ENCODE measurements around the gene KIF11.
A peak's percentile ranks its signal among the peaks of the same experiment; 100 is the strongest.
"Not testable (repeated sequence)": the region's sequence is repeated elsewhere in the genome, so short reads cannot be mapped to it uniquely, and the experiment has no call there.

The KIF11 gene

GRCh38 chr10:92592761-92593618 is at the start of gene KIF11:
Gene KIF11 (plus strand): TSS chr10:92593130. CDS start chr10:92593376, 246 bp downstream.
- DNase-seq (ENCODE audit: low read depth): peak; percentile 98

DNA sequence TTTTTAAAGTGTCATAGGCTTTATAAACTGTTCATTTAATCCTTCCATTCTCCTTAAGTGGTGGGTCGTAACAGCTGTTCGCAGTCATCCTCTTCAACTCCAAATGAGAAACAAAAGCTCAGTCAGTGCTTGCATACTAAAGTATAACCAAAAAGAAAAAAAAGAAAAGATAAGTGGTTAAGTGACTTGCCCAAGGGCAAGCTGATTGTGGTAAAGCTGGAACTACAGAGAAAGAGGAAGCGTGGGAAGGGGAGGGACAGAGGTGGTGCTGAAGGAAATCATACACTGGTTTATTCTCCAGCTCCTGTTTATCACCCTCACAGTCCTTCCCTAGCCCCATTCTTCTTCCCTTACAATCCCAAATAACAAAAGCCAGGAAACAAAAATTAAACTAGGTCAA is 48.6 kb upstream of the KIF11 start:
- DNase-seq (ENCODE audit: low read depth): peak; percentile 61

GRCh38 chr10:92545556-92545955 is 47.4 kb upstream of the KIF11 start:
- DNase-seq (ENCODE audit: low read depth): no peak

- no peak for DNase-seq (ENCODE audit: low read depth)
Measured at GRCh38 chr10:92547676-92548075, 45.3 kb upstream of the KIF11 start.

DNA sequence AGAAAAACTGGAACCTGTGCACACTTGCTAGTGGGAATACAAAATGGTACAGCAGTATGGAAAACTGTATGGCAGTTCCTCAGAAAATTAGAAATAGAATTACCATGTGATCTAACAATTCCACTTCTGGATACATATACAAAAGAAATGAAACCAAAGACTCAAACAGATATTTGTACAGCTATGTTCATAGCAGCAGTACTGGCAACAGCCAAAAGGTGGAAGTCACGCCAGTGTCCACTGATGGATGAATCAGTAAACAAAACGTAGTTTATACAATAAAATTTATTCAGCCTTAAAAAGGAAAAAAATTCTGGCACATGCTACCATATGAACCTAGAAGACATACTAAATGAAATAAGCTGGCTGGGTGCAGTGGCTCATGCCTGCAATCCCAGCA is 42.0 kb upstream of the KIF11 start:
- DNase-seq (ENCODE audit: low read depth): no peak

GRCh38 chr10:92552310-92552709 is 40.6 kb upstream of the KIF11 start:
- DNase-seq (ENCODE audit: low read depth): no peak

- DNase-seq (ENCODE audit: low read depth): no peak
Measured at GRCh38 chr10:92553959-92554358, 39.0 kb upstream of the KIF11 start.

- no peak for DNase-seq (ENCODE audit: low read depth)
Measured at GRCh38 chr10:92559046-92559445, 33.9 kb upstream of the KIF11 start.

- DNase-seq (ENCODE audit: low read depth): no peak
Measured at GRCh38 chr10:92562424-92562823, 30.5 kb upstream of the KIF11 start.

DNA sequence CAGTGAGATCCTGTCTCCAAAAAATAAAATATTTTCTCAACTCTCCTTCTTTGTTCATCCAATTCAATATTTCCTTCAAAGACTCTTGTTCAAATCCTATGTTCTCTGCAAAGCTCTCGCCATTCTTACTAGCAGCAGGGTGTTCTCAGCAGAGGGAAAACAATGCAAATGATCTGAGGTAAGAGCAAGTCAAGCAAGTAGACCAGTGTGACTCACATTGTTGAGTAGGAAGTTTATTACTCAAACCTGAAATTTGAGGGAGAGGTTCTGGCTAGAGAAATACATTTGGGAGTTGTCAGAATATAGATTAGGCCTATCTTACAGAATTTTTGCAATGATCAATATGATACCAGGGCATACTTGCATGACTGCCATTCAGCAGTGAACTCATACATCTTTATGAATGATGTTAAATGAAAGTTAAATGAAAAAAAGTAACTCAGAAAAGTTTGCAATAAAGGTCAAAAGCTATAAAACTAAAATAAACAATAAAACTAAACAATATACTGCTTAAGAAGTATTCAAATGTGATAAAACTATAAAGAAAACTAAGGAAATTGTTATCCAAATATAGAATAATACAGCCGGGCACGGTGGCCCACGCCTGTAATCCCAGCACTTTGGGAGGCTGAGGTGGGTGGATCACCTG is 24.9 kb upstream of the KIF11 start:
- peak; percentile 78 for DNase-seq (ENCODE audit: low read depth)

- peak; percentile 37 for DNase-seq (ENCODE audit: low read depth)
Measured at GRCh38 chr10:92569071-92569470, 23.9 kb upstream of the KIF11 start.

DNA sequence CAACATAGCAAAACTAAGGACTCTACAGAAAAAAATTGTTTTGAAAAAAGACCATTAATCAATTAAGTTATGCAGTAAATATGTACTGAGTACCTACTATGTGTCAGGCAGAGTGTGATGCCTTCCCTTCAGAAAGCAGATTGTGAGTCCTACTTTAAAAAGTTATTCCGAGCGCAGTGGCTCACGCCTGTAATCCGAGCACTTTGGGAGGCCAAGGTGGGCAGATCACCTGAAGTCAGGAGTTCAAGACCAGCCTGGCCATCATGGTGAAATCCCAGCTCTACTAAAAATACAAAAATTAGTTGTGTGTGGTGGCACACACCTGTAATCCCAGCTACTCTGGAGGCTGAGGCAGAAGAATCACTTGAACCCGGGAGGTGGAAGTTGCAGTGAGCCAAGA is 23.3 kb upstream of the KIF11 start:
- DNase-seq (ENCODE audit: low read depth): not testable (repeated sequence)

GRCh38 chr10:92571649-92572048 is 21.3 kb upstream of the KIF11 start:
- DNase-seq (ENCODE audit: low read depth): peak; percentile 72

DNA sequence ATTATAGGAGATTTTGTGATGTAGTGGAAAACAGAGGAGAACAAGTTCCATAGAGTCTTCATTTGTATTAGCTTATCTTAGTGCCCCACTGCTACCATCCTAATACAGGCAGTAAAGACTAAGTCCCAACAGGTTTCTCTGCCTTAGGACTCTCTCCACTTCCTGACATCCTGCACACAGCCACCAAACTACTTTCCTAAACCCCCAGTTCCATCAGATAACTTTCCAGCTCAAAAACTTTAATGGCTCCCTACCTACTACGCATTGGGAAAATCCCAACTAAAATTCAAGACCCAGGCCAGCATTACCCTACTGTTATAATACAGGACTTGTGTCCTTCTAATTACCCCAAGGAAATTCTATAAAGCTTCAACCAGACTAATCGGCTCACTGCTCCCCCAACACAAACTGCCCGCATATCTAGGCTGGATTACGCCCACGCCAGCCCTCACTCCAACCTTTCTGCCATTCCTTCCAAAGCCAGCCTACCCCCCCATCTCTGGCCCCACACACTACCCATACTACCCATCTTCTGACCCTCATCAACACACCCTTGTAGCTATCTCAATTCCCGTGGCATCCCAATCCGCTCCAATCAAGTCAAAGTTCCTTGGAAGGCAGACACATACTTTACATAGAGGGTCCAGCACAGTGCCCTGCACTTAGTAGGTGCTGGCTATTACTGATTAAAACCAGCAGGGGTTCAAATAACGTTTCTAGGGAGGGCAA is 20.4 kb upstream of the KIF11 start:
- no peak for DNase-seq (ENCODE audit: low read depth)

- DNase-seq (ENCODE audit: low read depth): peak; percentile 48
Measured at GRCh38 chr10:92573091-92573797, 19.7 kb upstream of the KIF11 start.

DNA sequence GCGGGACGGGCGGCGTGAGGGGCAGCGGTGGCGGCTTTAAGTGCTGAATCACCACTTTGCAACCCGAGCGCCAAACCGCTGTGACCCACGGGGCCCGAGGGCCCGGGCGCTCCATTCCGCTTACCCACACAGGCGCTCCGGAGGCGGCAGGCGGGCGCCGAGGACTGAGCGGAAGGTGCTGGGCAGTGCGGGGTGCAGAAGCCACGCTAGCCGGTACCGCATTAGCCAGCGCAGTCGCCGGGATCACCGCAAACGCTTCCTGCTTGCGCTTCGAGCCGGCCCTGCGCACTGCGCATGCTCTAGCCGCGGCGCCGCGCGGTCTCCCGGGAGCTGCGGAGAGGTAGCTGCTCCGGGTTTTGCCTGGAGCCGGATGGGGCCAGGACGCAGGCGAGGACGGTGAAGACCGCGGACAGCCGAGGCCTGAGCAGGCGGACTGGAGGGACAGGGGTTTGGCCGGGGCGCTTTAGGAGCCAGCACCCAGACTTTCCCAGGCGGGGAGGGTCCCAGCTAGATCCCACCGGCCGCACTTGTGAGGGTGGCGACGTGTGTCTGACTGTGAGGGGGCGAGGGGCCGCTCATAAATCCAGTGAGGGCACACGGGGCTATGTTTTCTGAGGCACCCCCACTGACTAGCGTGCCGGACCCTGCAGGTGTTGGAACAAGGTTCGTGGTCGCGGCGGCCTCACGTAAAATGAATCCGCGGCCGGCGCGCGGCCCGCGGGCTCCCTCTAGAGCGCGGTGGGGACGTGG is 19.0 kb upstream of the KIF11 start, which contains the start of gene IDE:
IDE (minus strand) TSS at position 296 of the 750 bp plus-strand sequence; CDS start at position 222, 74 bp downstream.
- DNase-seq (ENCODE audit: low read depth): peak; percentile 94

- DNase-seq (ENCODE audit: low read depth): peak; percentile 57
Measured at GRCh38 chr10:92574548-92575261, 18.2 kb upstream of the KIF11 start.

GRCh38 chr10:92575961-92576360 is 17.0 kb upstream of the KIF11 start:
- DNase-seq (ENCODE audit: low read depth): peak; percentile 83

GRCh38 chr10:92582347-92582746 is 10.6 kb upstream of the KIF11 start:
- DNase-seq (ENCODE audit: low read depth): not testable (repeated sequence)
